ENCODE measurements around the gene BRWD1. TPM values are rescaled to one million over a fixed set of nuclear protein-coding genes. Genes with fewer than 3 reads are reported as not detected.

BRWD1 gene
- total and polyA plus RNA-seq, 2 donors from 2014 or later = 9.1 to 43.9 TPM

- no peaks in the 10 kb centered on the region for H3K4me1 ChIP-seq (ENCODE audit: control insufficient read depth in 2 of 3, insufficient read depth in 2 of 3, low read depth in 1 of 3, low read length in 3 of 3)
- no peak overlapping the region for H3K27ac ChIP-seq (ENCODE audit: low read depth in 2 of 2, low read length in 2 of 2)
- no peak overlapping the region for H3K9ac ChIP-seq (ENCODE audit: low read length in 3 of 3)
- H3K9me3 ChIP-seq (ENCODE audit: control insufficient read depth in 2 of 3, insufficient read depth in 1 of 3, low read length in 3 of 3) = no peaks in the 10 kb centered on the region
- H3K4me3 ChIP-seq (ENCODE audit: low read length in 3 of 3) = no peak overlapping the region
- no peaks in the 10 kb centered on the region for H3K36me3 ChIP-seq (ENCODE audit: control insufficient read depth in 2 of 3, insufficient read depth in 3 of 3, low read length in 3 of 3)
- DNase-seq (no peak), FAIRE-seq (no peak)
- TF ChIP-seq CTCF (IDR thresholded peaks at IDR 0.05; ENCODE audit: borderline replicate concordance, extremely low read depth, insufficient read depth) = no peak
- intact Hi-C loops (cut with DNase I) = no loop called here
- no peaks in the 10 kb centered on the region for H3K27me3 ChIP-seq (ENCODE audit: control insufficient read depth, insufficient read depth, low read length)
Measured at GRCh38 chr21:39152271-39152670, 161.2 kb downstream of the BRWD1 start.

GRCh38 chr21:39150877-39151276 lies 162.6 kb downstream of the BRWD1 start:
- FAIRE-seq = no peak
- Histone ChIP-seq H3K9ac (ENCODE audit: low read length in 3 of 3) (no peak overlapping the region), H3K27me3 (ENCODE audit: control insufficient read depth, insufficient read depth, low read length) (no peaks in the 10 kb centered on the region), H3K4me1 (ENCODE audit: control insufficient read depth in 2 of 3, insufficient read depth in 2 of 3, low read depth in 1 of 3, low read length in 3 of 3) (no peaks in the 10 kb centered on the region), H3K36me3 (ENCODE audit: control insufficient read depth in 2 of 3, insufficient read depth in 3 of 3, low read length in 3 of 3) (no peaks in the 10 kb centered on the region), H3K9me3 (ENCODE audit: control insufficient read depth in 2 of 3, insufficient read depth in 1 of 3, low read length in 3 of 3) (no peaks in the 10 kb centered on the region), H3K4me3 (ENCODE audit: low read length in 3 of 3) (no peak overlapping the region), H3K27ac (ENCODE audit: low read depth in 2 of 2, low read length in 2 of 2) (no peak overlapping the region)
- TF ChIP-seq CTCF (IDR thresholded peaks at IDR 0.05; ENCODE audit: borderline replicate concordance, extremely low read depth, insufficient read depth) = no peak
- intact Hi-C loops (cut with DNase I) = no loop called here
- no peak for DNase-seq

GRCh38 chr21:39150316-39150715 lies 163.1 kb downstream of the BRWD1 start:
- H3K27ac ChIP-seq (ENCODE audit: low read depth in 2 of 2, low read length in 2 of 2) = no peak overlapping the region
- no peaks in the 10 kb centered on the region for H3K9me3 ChIP-seq (ENCODE audit: control insufficient read depth in 2 of 3, insufficient read depth in 1 of 3, low read length in 3 of 3)
- no peak for TF ChIP-seq CTCF (IDR thresholded peaks at IDR 0.05; ENCODE audit: borderline replicate concordance, extremely low read depth, insufficient read depth)
- H3K9ac ChIP-seq (ENCODE audit: low read length in 3 of 3) = no peak overlapping the region
- intact Hi-C loops (cut with DNase I) = no loop called here
- no peaks in the 10 kb centered on the region for H3K27me3 ChIP-seq (ENCODE audit: control insufficient read depth, insufficient read depth, low read length)
- no peak for FAIRE-seq
- no peaks in the 10 kb centered on the region for H3K4me1 ChIP-seq (ENCODE audit: control insufficient read depth in 2 of 3, insufficient read depth in 2 of 3, low read depth in 1 of 3, low read length in 3 of 3)
- no peaks in the 10 kb centered on the region for H3K36me3 ChIP-seq (ENCODE audit: control insufficient read depth in 2 of 3, insufficient read depth in 3 of 3, low read length in 3 of 3)
- DNase-seq = no peak
- H3K4me3 ChIP-seq (ENCODE audit: low read length in 3 of 3) = no peak overlapping the region

- Histone ChIP-seq H3K27ac (ENCODE audit: low read depth in 2 of 2, low read length in 2 of 2) (no peak overlapping the region), H3K4me1 (ENCODE audit: control insufficient read depth in 2 of 3, insufficient read depth in 2 of 3, low read depth in 1 of 3, low read length in 3 of 3) (no peaks in the 10 kb centered on the region), H3K9ac (ENCODE audit: low read length in 3 of 3) (no peak overlapping the region), H3K27me3 (ENCODE audit: control insufficient read depth, insufficient read depth, low read length) (no peaks in the 10 kb centered on the region), H3K4me3 (ENCODE audit: low read length in 3 of 3) (no peak overlapping the region), H3K36me3 (ENCODE audit: control insufficient read depth in 2 of 3, insufficient read depth in 3 of 3, low read length in 3 of 3) (no peaks in the 10 kb centered on the region), H3K9me3 (ENCODE audit: control insufficient read depth in 2 of 3, insufficient read depth in 1 of 3, low read length in 3 of 3) (no peaks in the 10 kb centered on the region)
- DNase-seq = no peak
- intact Hi-C loops (cut with DNase I) = no loop called here
- FAIRE-seq = no peak
- TF ChIP-seq CTCF (IDR thresholded peaks at IDR 0.05; ENCODE audit: borderline replicate concordance, extremely low read depth, insufficient read depth) = no peak
Measured at GRCh38 chr21:39149882-39150281, 163.6 kb downstream of the BRWD1 start.
